Neural progenitor cell (in vitro differentiated cells): ENCODE data around the gene VWA3A. TPM values are rescaled to one million over a fixed set of nuclear protein-coding genes. Genes with fewer than 3 reads are reported as not detected.
"Not testable (repeated sequence)": the region's sequence is repeated elsewhere in the genome, so short reads cannot be mapped to it uniquely, and the experiment has no call there.

Experiments
- DNase-seq: peaks from one replicate; pipeline ENCODE4 v3.0.0-alpha.2; 2016; ENCODE audit warnings: low spot score
- H2AFZ ChIP-seq: fragments of 200-600 bp; sonication (generic); replicated peaks from 2 replicates; pipeline ENCODE4 v1.6.1; 2016; ENCODE audit warnings: antibody characterized with exemption
- H3F3A ChIP-seq: fragments of 200-600 bp; sonication (generic); 2 replicates; pipeline ENCODE4 v1.6.1; 2016; ENCODE audit warnings: antibody characterized with exemption, low read depth
- H3K27ac ChIP-seq: fragments of 200-600 bp; sonication (generic); 2 replicates; pipeline ENCODE4 v1.5.1; 2016; ENCODE audit warnings: mild to moderate bottlenecking
- H3K27me3 ChIP-seq: fragments of 200-600 bp; sonication (generic); 2 replicates; pipeline ENCODE4 v1.6.1; 2016; ENCODE audit warnings: mild to moderate bottlenecking, moderate library complexity
- H3K36me3 ChIP-seq: fragments of 200-600 bp; sonication (generic); 2 replicates; pipeline ENCODE4 v1.5.1; 2016
- H3K4me1 ChIP-seq: fragments of 200-600 bp; sonication (generic); 2 replicates; pipeline ENCODE4 v1.6.1; 2016; ENCODE audit warnings: mixed run types
- H3K4me2 ChIP-seq: fragments of 200-600 bp; sonication (generic); 2 replicates; pipeline ENCODE4 v1.6.1; 2016
- H3K4me3 ChIP-seq: fragments of 200-600 bp; sonication (generic); 2 replicates; pipeline ENCODE4 v1.5.1; 2016
- H3K79me2 ChIP-seq: fragments of 200-600 bp; sonication (generic); 2 replicates; pipeline ENCODE4 v1.6.1; 2016; ENCODE audit warnings: low read depth
- H3K9ac ChIP-seq: fragments of 200-600 bp; sonication (generic); 2 replicates; pipeline ENCODE4 v1.6.1; 2016
- H3K9me3 ChIP-seq: fragments of 200-600 bp; sonication (generic); 2 replicates; pipeline ENCODE4 v1.5.1; 2016; ENCODE audit warnings: low read depth
- H4K20me1 ChIP-seq: fragments of 200-600 bp; sonication (generic); 2 replicates; pipeline ENCODE4 v1.6.1; 2016; ENCODE audit warnings: low read depth
- H3K27ac Mint-ChIP-seq: 3 replicates; pipeline ENCODE4 v1.8.0; 2021; ENCODE audit warnings: mixed read lengths
- H3K27me3 Mint-ChIP-seq: 2 replicates; pipeline ENCODE4 v1.8.0; 2022; ENCODE audit warnings: low read depth, mild to moderate bottlenecking, inconsistent platforms, moderate library complexity, mixed read lengths; ENCODE audit not compliant: insufficient read depth
- H3K36me3 Mint-ChIP-seq: 3 replicates; pipeline ENCODE4 v1.8.0; 2021; ENCODE audit warnings: mixed read lengths
- H3K4me1 Mint-ChIP-seq: 3 replicates; pipeline ENCODE4 v1.8.0; 2021; ENCODE audit warnings: mixed read lengths
- H3K4me3 Mint-ChIP-seq: 3 replicates; pipeline ENCODE4 v1.8.0; 2021; ENCODE audit warnings: mild to moderate bottlenecking, moderate library complexity, mixed read lengths
- H3K9me3 Mint-ChIP-seq: 3 replicates; pipeline ENCODE4 v1.8.0; 2020; ENCODE audit warnings: mixed read lengths
- CTCF ChIP-seq: fragments of 200-600 bp; sonication (generic); IDR thresholded peaks from 2 replicates; pipeline ENCODE4 v1.5.1; 2017; ENCODE audit warnings: antibody characterized with exemption, mild to moderate bottlenecking
- EZH2 ChIP-seq: fragments of 200-600 bp; sonication (generic); IDR thresholded peaks from 2 replicates; pipeline ENCODE4 v1.6.1; 2017; ENCODE audit warnings: antibody characterized with exemption, mild to moderate bottlenecking, moderate library complexity
- EZH2phosphoT487 ChIP-seq: fragments of 200-600 bp; sonication (generic); IDR thresholded peaks from 2 replicates; pipeline ENCODE4 v1.6.1; 2017; ENCODE audit warnings: antibody characterized with exemption
- total RNA-seq: library from RNA; depleted of rRNA; stranded (reverse); fragments of >200 nt; gene quantifications from 2 replicates; pipeline ENCODE4 v1.2.3, GENCODE V29; 2015; ENCODE audit warnings: low replicate concordance

The VWA3A gene
- total RNA-seq, 1 donor from 2014 or later: 1.0 TPM

- Histone ChIP-seq H2AFZ (no peak overlapping the region), H3K36me3 (no peaks in the 10 kb centered on the region), H3K27ac (no peak overlapping the region), H3F3A (no peaks in the 10 kb centered on the region), H3K9me3 (no peaks in the 10 kb centered on the region), H3K4me3 (no peak overlapping the region), H3K9ac (no peak overlapping the region), H3K4me1 (no peaks in the 10 kb centered on the region), H3K4me2 (no peak overlapping the region), H4K20me1 (no peaks in the 10 kb centered on the region), H3K27me3 (peaks cover 39% of the 10 kb centered on the region), H3K79me2 (no peaks in the 10 kb centered on the region)
- DNase-seq: no peak
- no peak for TF ChIP-seq CTCF
- TF ChIP-seq EZH2phosphoT487: no peak
- TF ChIP-seq EZH2: no peak
- Mint-ChIP-seq H3K9me3 (peaks cover 5% of the 10 kb centered on the region), H3K27ac (no peak overlapping the region), H3K36me3 (no peaks in the 10 kb centered on the region), H3K4me3 (no peak overlapping the region), H3K27me3 (peaks cover 23% of the 10 kb centered on the region), H3K4me1 (no peaks in the 10 kb centered on the region)
These were observed 73.4 kb downstream of the VWA3A start for GRCh38 chr16:22165508-22166285.

- Mint-ChIP-seq H3K4me1 (no peaks in the 10 kb centered on the region), H3K4me3 (no peak overlapping the region), H3K27ac (no peak overlapping the region), H3K36me3 (no peaks in the 10 kb centered on the region), H3K9me3 (no peaks in the 10 kb centered on the region), H3K27me3 (peaks cover 9% of the 10 kb centered on the region)
- H3K27me3 ChIP-seq: no peaks in the 10 kb centered on the region
- H3K79me2 ChIP-seq: no peaks in the 10 kb centered on the region
- H3K9ac ChIP-seq: no peak overlapping the region
- no peak overlapping the region for H2AFZ ChIP-seq
- H3F3A ChIP-seq: no peaks in the 10 kb centered on the region
- DNase-seq: no peak
- H3K9me3 ChIP-seq: no peaks in the 10 kb centered on the region
- no peak overlapping the region for H3K4me3 ChIP-seq
- H3K27ac ChIP-seq: no peak overlapping the region
- no peaks in the 10 kb centered on the region for H3K36me3 ChIP-seq
- H3K4me2 ChIP-seq: no peak overlapping the region
- no peaks in the 10 kb centered on the region for H4K20me1 ChIP-seq
- TF ChIP-seq EZH2phosphoT487 (no peak), CTCF (no peak), EZH2 (no peak)
- H3K4me1 ChIP-seq: no peaks in the 10 kb centered on the region
These were observed 79.6 kb downstream of the VWA3A start for GRCh38 chr16:22171953-22172352.

- H3F3A ChIP-seq, H3K9me3 Mint-ChIP-seq, H3K4me3 ChIP-seq, H3K27me3 Mint-ChIP-seq, H3K36me3 Mint-ChIP-seq, H3K4me2 ChIP-seq, H3K4me1 ChIP-seq, H3K9me3 ChIP-seq, H3K36me3 ChIP-seq, H3K9ac ChIP-seq, H4K20me1 ChIP-seq, H3K4me1 Mint-ChIP-seq, DNase-seq, H3K27me3 ChIP-seq, H2AFZ ChIP-seq, H3K79me2 ChIP-seq, H3K4me3 Mint-ChIP-seq, H3K27ac Mint-ChIP-seq, H3K27ac ChIP-seq: not testable (repeated sequence)
These were observed 80.3 kb downstream of the VWA3A start for GRCh38 chr16:22172642-22173041.

- H3K27me3 ChIP-seq: no peaks in the 10 kb centered on the region
- no peak overlapping the region for H2AFZ ChIP-seq
These were observed 82.3 kb downstream of the VWA3A start for GRCh38 chr16:22174642-22175041.

More at GRCh38 chr16:22174642-22175041, 82.3 kb downstream of the VWA3A start:
- H3K9me3 Mint-ChIP-seq: no peaks in the 10 kb centered on the region
- H3K4me2 ChIP-seq: no peak overlapping the region
- no peaks in the 10 kb centered on the region for H3K36me3 ChIP-seq
- H3K9me3 ChIP-seq: no peaks in the 10 kb centered on the region
- H4K20me1 ChIP-seq: no peaks in the 10 kb centered on the region
- H3K79me2 ChIP-seq: no peaks in the 10 kb centered on the region
- no peak overlapping the region for H3K27ac ChIP-seq
- H3K4me1 ChIP-seq: no peaks in the 10 kb centered on the region
- H3F3A ChIP-seq: no peaks in the 10 kb centered on the region
- H3K27me3 Mint-ChIP-seq: peaks cover 7% of the 10 kb centered on the region
- no peaks in the 10 kb centered on the region for H3K4me1 Mint-ChIP-seq
- TF ChIP-seq EZH2 (no peak), EZH2phosphoT487 (no peak), CTCF (no peak)
- H3K4me3 Mint-ChIP-seq: no peak overlapping the region
- no peak overlapping the region for H3K4me3 ChIP-seq
- H3K27ac Mint-ChIP-seq: no peak overlapping the region
- no peak for DNase-seq
- no peak overlapping the region for H3K9ac ChIP-seq
- no peaks in the 10 kb centered on the region for H3K36me3 Mint-ChIP-seq
